GM13977 (cell line): ENCODE data around the gene PRKD1.
"Not testable (repeated sequence)": the region's sequence is repeated elsewhere in the genome, so short reads cannot be mapped to it uniquely, and the experiment has no call there.

Experiments used
- DNase-seq: peaks from one replicate; pipeline ENCODE4 v3.0.0; 2012; ENCODE audit warnings: low spot score
- in situ Hi-C: fragments of 300-500 bp; cut with MboI; formaldehyde crosslinking; loops from one replicate; pipeline ENCODE4 v1.12.0; 2022; ENCODE audit warnings: low sequenced_read_pairs, low pct_unique_long_range_greater_than_20kb, mixed read lengths, inconsistent platforms; ENCODE audit not compliant: unreplicated experiment
- TF ChIP-seq, protein P1 (sequence below): IDR thresholded peaks from 2 replicates; pipeline ENCODE4 v1.5.1; 2012; ENCODE audit warnings: mild to moderate bottlenecking, control low read depth; ENCODE audit not compliant: insufficient read depth; ENCODE audit errors: extremely low read depth, missing control alignments

The PRKD1 gene

DNA sequence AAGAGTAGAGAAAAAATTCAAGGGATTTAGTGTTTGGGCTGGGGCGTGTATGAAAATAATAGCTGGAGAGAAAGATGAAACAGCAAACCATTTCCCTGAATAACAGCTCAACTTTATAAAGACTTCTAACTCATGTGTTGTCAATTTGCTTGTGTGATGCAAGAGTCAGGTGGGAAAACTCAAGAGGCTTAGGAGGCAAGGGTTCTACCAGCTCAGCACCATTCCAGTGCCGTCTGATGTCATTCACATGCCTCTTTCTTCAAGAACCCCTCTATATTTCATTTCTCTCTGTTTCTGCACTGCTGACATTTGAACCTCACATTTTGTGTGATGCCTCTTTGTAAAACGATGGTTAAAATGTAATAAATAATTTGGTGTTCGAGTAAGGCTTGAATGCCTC is 192.2 kb downstream of the PRKD1 start:
- TF ChIP-seq, protein P1, sequence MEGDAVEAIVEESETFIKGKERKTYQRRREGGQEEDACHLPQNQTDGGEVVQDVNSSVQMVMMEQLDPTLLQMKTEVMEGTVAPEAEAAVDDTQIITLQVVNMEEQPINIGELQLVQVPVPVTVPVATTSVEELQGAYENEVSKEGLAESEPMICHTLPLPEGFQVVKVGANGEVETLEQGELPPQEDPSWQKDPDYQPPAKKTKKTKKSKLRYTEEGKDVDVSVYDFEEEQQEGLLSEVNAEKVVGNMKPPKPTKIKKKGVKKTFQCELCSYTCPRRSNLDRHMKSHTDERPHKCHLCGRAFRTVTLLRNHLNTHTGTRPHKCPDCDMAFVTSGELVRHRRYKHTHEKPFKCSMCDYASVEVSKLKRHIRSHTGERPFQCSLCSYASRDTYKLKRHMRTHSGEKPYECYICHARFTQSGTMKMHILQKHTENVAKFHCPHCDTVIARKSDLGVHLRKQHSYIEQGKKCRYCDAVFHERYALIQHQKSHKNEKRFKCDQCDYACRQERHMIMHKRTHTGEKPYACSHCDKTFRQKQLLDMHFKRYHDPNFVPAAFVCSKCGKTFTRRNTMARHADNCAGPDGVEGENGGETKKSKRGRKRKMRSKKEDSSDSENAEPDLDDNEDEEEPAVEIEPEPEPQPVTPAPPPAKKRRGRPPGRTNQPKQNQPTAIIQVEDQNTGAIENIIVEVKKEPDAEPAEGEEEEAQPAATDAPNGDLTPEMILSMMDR, result no peak
- in situ Hi-C loops, result no loop called here
- no peak for DNase-seq

DNA sequence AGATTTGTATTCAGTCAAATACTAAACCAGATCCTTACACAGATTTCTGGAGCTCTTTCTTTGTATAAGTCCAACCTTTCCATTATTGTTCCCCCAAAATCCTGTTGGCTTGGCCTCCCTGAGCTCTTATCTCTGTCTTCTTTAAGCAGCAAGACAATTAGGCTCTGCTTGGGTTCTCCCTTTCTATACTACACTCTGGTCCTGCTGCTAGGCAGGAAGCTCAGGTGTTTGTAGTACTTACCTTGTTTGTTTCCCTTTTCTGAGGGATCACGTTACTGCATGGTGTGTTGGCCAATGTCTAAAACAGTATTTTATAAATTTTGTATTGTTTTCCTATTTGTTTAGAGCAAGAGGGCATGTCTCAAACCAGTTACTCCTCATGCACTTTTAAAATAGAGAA is 192.9 kb downstream of the PRKD1 start:
- in situ Hi-C loops, result no loop called here
- DNase-seq, result no peak

GRCh38 chr14:29726560-29727331 is 200.9 kb downstream of the PRKD1 start:
- in situ Hi-C loops, DNase-seq: not testable (repeated sequence)

More for the DNA sequence above, 192.9 kb downstream of the PRKD1 start:
- TF ChIP-seq, protein P1, result no peak

DNA sequence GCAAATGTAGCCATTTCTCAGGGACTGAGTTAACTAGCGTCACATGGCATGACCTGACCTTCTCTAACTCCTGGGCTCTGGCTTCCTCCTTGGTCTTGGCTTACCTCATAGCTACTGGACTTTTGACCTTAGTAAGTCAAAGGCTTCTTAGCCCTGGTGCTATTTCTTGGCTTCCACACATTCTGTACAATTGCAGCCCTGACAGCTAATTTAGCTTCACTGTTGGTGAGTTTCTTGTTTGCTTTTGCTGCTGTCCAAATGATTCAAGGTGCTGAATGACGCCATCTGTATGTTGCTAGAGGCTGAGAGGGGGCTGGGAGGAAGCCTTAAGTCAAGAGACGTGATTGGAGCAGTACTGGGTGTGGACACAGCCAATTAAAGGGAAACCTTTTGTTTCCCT is 202.7 kb downstream of the PRKD1 start:
- in situ Hi-C loops, result no loop called here
- DNase-seq, result no peak
- TF ChIP-seq, protein P1, result no peak

GRCh38 chr14:29722831-29723230 is 204.8 kb downstream of the PRKD1 start:
- no peak for DNase-seq
- TF ChIP-seq, protein P1, result no peak
- in situ Hi-C loops, result no loop called here

GRCh38 chr14:29721586-29721985 is 206.1 kb downstream of the PRKD1 start:
- DNase-seq, result no peak
- in situ Hi-C loops, result no loop called here

GRCh38 chr14:29717901-29718300 is 209.7 kb downstream of the PRKD1 start:
- in situ Hi-C loops, result no loop called here
- DNase-seq, result no peak
- TF ChIP-seq, protein P1, result no peak

More at GRCh38 chr14:29721586-29721985, 206.1 kb downstream of the PRKD1 start:
- TF ChIP-seq, protein P1, result no peak
